ENCODE data around the gene MUSTN1.

DNA sequence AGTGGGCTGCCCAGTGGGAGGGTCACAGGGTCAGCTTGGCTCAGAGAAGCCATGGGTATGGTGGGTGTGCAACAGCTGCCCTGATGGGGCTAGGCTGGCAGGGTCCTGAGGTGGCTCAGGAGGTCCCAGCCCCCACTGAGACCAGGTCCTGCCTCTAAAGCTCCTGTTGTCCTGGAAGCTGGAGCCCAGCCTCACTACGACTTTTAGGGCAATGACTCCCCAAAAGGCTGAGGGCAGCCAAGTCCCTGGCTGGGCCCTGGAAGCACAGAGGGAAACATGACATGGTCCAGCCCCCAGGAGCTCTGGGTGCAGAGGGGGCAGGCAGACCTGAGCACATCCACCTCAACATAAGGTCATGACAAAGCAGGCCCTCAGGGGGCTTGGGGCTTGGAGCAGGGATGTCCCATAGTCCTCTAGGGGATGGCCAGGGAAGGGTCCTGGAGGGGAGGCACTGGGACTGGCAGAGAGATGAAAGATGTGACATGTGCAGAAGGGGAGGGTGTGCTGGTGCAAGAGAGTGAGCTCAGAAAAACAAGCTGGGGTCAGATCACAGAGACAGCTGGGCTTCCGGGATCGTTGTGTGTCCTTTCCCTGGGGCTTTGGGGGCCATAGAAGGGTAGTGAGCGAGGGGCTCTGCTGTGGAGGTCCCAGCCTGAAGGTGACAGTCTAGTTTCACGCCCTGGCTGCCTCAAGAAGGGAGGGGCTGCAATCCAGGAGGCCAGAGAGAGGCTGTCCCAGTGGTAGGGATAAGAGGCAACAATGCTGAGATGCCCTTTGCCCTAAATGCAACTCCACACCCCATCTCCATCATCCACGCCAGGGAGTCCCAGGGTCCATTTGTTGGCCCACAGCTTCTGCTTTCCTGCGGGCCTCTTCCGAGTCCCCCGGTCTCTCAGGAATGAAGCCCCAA lies 40.9 kb downstream of the MUSTN1 start:
- TF ChIP-seq, protein P1, sequence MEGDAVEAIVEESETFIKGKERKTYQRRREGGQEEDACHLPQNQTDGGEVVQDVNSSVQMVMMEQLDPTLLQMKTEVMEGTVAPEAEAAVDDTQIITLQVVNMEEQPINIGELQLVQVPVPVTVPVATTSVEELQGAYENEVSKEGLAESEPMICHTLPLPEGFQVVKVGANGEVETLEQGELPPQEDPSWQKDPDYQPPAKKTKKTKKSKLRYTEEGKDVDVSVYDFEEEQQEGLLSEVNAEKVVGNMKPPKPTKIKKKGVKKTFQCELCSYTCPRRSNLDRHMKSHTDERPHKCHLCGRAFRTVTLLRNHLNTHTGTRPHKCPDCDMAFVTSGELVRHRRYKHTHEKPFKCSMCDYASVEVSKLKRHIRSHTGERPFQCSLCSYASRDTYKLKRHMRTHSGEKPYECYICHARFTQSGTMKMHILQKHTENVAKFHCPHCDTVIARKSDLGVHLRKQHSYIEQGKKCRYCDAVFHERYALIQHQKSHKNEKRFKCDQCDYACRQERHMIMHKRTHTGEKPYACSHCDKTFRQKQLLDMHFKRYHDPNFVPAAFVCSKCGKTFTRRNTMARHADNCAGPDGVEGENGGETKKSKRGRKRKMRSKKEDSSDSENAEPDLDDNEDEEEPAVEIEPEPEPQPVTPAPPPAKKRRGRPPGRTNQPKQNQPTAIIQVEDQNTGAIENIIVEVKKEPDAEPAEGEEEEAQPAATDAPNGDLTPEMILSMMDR (IDR thresholded peaks at IDR 0.05), result no peak
- no peak for TF ChIP-seq EP300 (IDR thresholded peaks at IDR 0.05)
- no peak for TF ChIP-seq SREBF2 (IDR thresholded peaks at IDR 0.05)
